WTC11 (cell line): ENCODE data around the gene TYRO3. TPM values are rescaled to one million over a fixed set of nuclear protein-coding genes. Genes with fewer than 3 reads are reported as not detected.

Experiments used
- ATAC-seq: fragments of 200-7000 bp; cut with Tn5 transposase; 2 replicates; pipeline ENCODE4 v1.10.0; 2021; ENCODE audit warnings: mild to moderate bottlenecking, moderate library complexity
- CTCF ChIA-PET: fragments of 300-600 bp; sonication (Branson Sonifier 250); formaldehyde crosslinking; loops from one replicate; lab custom pipeline; 2021; ENCODE audit warnings: antibody characterized with exemption; lab: Charles Lee
- POLR2A ChIA-PET: fragments of 350-600 bp; sonication (Branson Sonifier 250); formaldehyde crosslinking; loops from one replicate; lab custom pipeline; 2021; ENCODE audit warnings: antibody characterized with exemption; lab: Charles Lee
- DNase-seq: peaks from one replicate; pipeline ENCODE4 v3.0.0; 2021; ENCODE audit warnings: low spot score
- H3K27ac Mint-ChIP-seq: 2 replicates; pipeline ENCODE4 v1.8.0; 2021; ENCODE audit warnings: mixed read lengths
- H3K27me3 Mint-ChIP-seq: 2 replicates; pipeline ENCODE4 v1.8.0; 2021; ENCODE audit warnings: low read depth, mild to moderate bottlenecking, moderate library complexity, mixed read lengths
- H3K36me3 Mint-ChIP-seq: 2 replicates; pipeline ENCODE4 v1.8.0; 2021; ENCODE audit warnings: mixed read lengths
- H3K4me1 Mint-ChIP-seq: 2 replicates; pipeline ENCODE4 v1.8.0; 2022; ENCODE audit warnings: mixed read lengths
- H3K4me3 Mint-ChIP-seq: 2 replicates; pipeline ENCODE4 v1.8.0; 2021; ENCODE audit warnings: mild to moderate bottlenecking, moderate library complexity, mixed read lengths
- H3K9me3 Mint-ChIP-seq: 2 replicates; pipeline ENCODE4 v1.8.0; 2021; ENCODE audit warnings: mixed read lengths
- CBFB ChIP-seq: sonication (generic); formaldehyde crosslinking; IDR thresholded peaks from 2 replicates; pipeline ENCODE4 v1.8.1; 2022; ENCODE audit warnings: mild to moderate bottlenecking, low read depth, missing genetic modification reagents
- E2F4 ChIP-seq: sonication (generic); formaldehyde crosslinking; IDR thresholded peaks from 2 replicates; pipeline ENCODE4 v1.8.1; 2022; ENCODE audit warnings: low read depth, mild to moderate bottlenecking, moderate library complexity, missing genetic modification reagents, borderline replicate concordance
- ESRRA ChIP-seq: sonication (generic); formaldehyde crosslinking; IDR thresholded peaks from 2 replicates; pipeline ENCODE4 v1.8.1; 2022; ENCODE audit warnings: mild to moderate bottlenecking, missing genetic modification reagents, borderline replicate concordance
- HMGXB4 ChIP-seq: sonication (generic); formaldehyde crosslinking; IDR thresholded peaks from 2 replicates; pipeline ENCODE4 v1.8.1; 2023; ENCODE audit warnings: mild to moderate bottlenecking, moderate library complexity, missing genetic modification reagents
- IRF2 ChIP-seq: sonication (generic); formaldehyde crosslinking; IDR thresholded peaks from 2 replicates; pipeline ENCODE4 v1.8.0; 2022; ENCODE audit warnings: low read depth, missing genetic modification reagents, borderline replicate concordance
- SP1 ChIP-seq: sonication (generic); formaldehyde crosslinking; conservative IDR thresholded peaks from 2 replicates; pipeline ENCODE4 v1.8.1; 2022; ENCODE audit warnings: missing genetic modification reagents
- TEAD1 ChIP-seq: sonication (generic); formaldehyde crosslinking; IDR thresholded peaks from 2 replicates; pipeline ENCODE4 v1.8.0; 2022; ENCODE audit warnings: mild to moderate bottlenecking, missing genetic modification reagents
- ZNF512 ChIP-seq: sonication (generic); formaldehyde crosslinking; IDR thresholded peaks from 2 replicates; pipeline ENCODE4 v1.8.1; 2022; ENCODE audit warnings: missing genetic modification reagents, borderline replicate concordance
- ZNF532 ChIP-seq: fragments of 250-450 bp; sonication (Bioruptor Pico); IDR thresholded peaks from 2 replicates; pipeline ENCODE4 v1.9.0; 2021; ENCODE audit warnings: mild to moderate bottlenecking, borderline replicate concordance
- ZNF671 ChIP-seq: fragments of 250-450 bp; sonication (Bioruptor Pico); IDR thresholded peaks from 2 replicates; pipeline ENCODE4 v1.8.0; 2021; ENCODE audit warnings: mild to moderate bottlenecking
- total RNA-seq: library from RNA; stranded (reverse); gene quantifications from 3 replicates; pipeline ENCODE4 v1.2.3, GENCODE V29; 2021

Gene TYRO3
- total RNA-seq, 1 experiment from 2014 or later = 87.9 TPM

- DNase-seq = no peak
- no peak for ATAC-seq
- H3K36me3 Mint-ChIP-seq = peaks cover 3% of the 10 kb centered on the region; the same call in 1 of the 2 replicates
- TF ChIP-seq ZNF671 (no peak), HMGXB4 (no peak), IRF2 (no peak), TEAD1 (CRISPR knock-in tag) (no peak), ZNF512 (CRISPR knock-in tag) (no peak), SP1 (CRISPR knock-in tag) (no peak)
- TF ChIP-seq, all 79 proteins: peak for 0
- peaks cover 7% of the 10 kb centered on the region for H3K4me1 Mint-ChIP-seq
- peaks cover 8% of the 10 kb centered on the region for H3K9me3 Mint-ChIP-seq
- H3K27ac Mint-ChIP-seq = no peak overlapping the region
- ChIA-PET CTCF (no interaction called here), POLR2A (no interaction called here)
- H3K4me3 Mint-ChIP-seq = no peak overlapping the region
- H3K27me3 Mint-ChIP-seq = peaks cover 42% of the 10 kb centered on the region
These were observed 63.9 kb downstream of the TYRO3 start for GRCh38 chr15:41622901-41623300.

- no peak overlapping the region for H3K27ac Mint-ChIP-seq
These were observed 68.2 kb downstream of the TYRO3 start for GRCh38 chr15:41627203-41627602.

More at GRCh38 chr15:41627203-41627602, 68.2 kb downstream of the TYRO3 start:
- DNase-seq (no peak), ATAC-seq (no peak)
- Mint-ChIP-seq H3K36me3 (no peaks in the 10 kb centered on the region), H3K4me3 (no peak overlapping the region), H3K27me3 (peaks cover 9% of the 10 kb centered on the region), H3K9me3 (no peaks in the 10 kb centered on the region)
- CTCF ChIA-PET = interaction anchor here (0.9 kb wide), 1 partner anchor 147 kb away, joined by 3 read pairs; the partner anchor contains the start of gene MAPKBP1
- POLR2A ChIA-PET = no interaction called here
- TF ChIP-seq HMGXB4 = no peak
- TF ChIP-seq ZNF512 (CRISPR knock-in tag) = no peak
- TF ChIP-seq E2F4 (CRISPR knock-in tag) = no peak
- TF ChIP-seq ESRRA = no peak
- TF ChIP-seq CBFB (CRISPR knock-in tag) = no peak
- TF ChIP-seq ZNF532 (CRISPR knock-in tag) = no peak
- TF ChIP-seq, all 79 proteins: peak for 0
- H3K4me1 Mint-ChIP-seq = peaks cover 24% of the 10 kb centered on the region
